Activated naive CD4-positive, alpha-beta T cell treated with anti-CD3 and anti-CD28 coated beads, Interleukin-2, amount 50 U/mL, for 24 hours (primary cell): ENCODE data around the gene ANO3.
"Not testable (repeated sequence)": the region's sequence is repeated elsewhere in the genome, so short reads cannot be mapped to it uniquely, and the experiment has no call there.

Experiments used
- H3K27ac Mint-ChIP-seq: one replicate; pipeline ENCODE4 v1.8.0; 2021; ENCODE audit warnings: mild to moderate bottlenecking, mixed read lengths
- H3K27me3 Mint-ChIP-seq: one replicate; pipeline ENCODE4 v1.8.0; 2021; ENCODE audit warnings: mixed read lengths
- H3K36me3 Mint-ChIP-seq: one replicate; pipeline ENCODE4 v1.8.0; 2021; ENCODE audit warnings: mixed read lengths
- H3K4me1 Mint-ChIP-seq: one replicate; pipeline ENCODE4 v1.8.0; 2021; ENCODE audit warnings: mixed read lengths
- H3K4me3 Mint-ChIP-seq: one replicate; pipeline ENCODE4 v1.8.0; 2021; ENCODE audit warnings: mild to moderate bottlenecking, mixed read lengths
- H3K9me3 Mint-ChIP-seq: one replicate; pipeline ENCODE4 v1.8.0; 2021; ENCODE audit warnings: mixed read lengths

The ANO3 gene

DNA sequence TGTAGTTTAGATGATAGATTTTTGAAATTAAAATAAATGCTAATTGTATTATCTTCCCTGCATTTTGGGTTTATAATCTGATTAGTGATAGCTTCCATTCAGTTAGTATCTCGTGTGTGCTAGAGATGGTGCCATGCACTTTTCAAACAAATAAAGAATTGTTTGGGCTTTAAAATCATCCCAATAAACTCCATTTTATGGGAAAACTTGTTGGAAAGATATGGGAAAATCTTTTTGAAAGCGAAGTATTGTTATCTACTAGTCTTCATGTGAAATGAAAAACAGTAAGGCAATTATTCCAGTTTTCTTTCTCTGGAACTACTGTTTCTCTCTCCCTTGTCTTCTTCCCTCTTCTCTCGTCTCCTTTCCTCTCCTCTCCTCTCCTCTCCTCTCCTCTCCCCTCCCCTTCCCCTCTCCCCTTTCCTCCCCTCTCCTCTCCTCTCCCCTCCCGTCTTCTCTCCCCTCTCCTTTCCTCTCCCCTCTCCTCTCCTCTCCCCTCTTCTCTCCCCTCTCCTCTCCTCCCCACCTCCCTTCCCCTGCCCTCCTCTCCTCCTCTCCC is 268.0 kb downstream of the ANO3 start:
- no peaks in the 10 kb centered on the region for H3K27me3 Mint-ChIP-seq
- H3K9me3 Mint-ChIP-seq, result no peaks in the 10 kb centered on the region
- H3K27ac Mint-ChIP-seq, result no peak overlapping the region
- no peak overlapping the region for H3K4me3 Mint-ChIP-seq
- H3K4me1 Mint-ChIP-seq, result no peaks in the 10 kb centered on the region
- no peaks in the 10 kb centered on the region for H3K36me3 Mint-ChIP-seq

DNA sequence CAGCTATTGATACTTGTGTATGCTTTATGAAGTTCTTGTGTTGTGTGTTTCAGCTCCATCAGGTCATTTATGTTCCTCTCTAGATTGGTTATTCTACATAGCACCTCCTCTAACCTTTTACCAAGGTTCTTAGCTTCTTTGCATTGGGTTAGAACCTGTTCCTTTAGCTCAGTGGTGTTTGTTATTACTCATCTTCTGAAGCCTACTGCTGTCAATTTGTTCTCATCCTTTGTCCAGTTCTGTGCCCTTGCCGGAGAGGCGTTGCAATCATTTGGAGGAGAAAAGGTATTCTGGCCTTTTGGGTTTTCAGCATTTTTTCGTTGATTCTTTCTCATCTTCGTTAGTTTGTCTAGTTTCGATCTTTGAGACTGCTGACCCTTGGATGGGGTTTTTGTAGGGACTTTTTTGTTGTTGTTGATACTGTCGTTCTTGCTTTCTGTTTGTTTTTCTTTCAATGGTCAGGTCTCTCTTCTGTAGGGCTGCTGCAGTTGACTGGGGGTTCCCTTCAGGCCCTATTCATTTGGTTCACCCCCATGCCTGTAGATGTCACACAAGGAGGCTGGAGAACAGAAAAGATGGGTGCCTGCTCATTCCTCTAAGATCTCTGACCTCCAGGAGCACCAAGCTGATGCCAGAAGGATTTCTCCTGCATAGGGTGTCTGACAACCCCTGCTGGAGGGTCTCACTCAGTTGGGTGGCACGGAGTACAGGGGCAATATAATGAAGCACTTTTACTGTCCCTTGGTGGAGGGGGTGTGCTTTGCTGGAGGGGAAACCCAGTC is 276.0 kb downstream of the ANO3 start:
- Mint-ChIP-seq H3K36me3 (no peaks in the 10 kb centered on the region), H3K27me3 (no peaks in the 10 kb centered on the region), H3K4me1 (no peaks in the 10 kb centered on the region), H3K27ac (no peak overlapping the region), H3K9me3 (peaks cover 16% of the 10 kb centered on the region), H3K4me3 (no peak overlapping the region)

DNA sequence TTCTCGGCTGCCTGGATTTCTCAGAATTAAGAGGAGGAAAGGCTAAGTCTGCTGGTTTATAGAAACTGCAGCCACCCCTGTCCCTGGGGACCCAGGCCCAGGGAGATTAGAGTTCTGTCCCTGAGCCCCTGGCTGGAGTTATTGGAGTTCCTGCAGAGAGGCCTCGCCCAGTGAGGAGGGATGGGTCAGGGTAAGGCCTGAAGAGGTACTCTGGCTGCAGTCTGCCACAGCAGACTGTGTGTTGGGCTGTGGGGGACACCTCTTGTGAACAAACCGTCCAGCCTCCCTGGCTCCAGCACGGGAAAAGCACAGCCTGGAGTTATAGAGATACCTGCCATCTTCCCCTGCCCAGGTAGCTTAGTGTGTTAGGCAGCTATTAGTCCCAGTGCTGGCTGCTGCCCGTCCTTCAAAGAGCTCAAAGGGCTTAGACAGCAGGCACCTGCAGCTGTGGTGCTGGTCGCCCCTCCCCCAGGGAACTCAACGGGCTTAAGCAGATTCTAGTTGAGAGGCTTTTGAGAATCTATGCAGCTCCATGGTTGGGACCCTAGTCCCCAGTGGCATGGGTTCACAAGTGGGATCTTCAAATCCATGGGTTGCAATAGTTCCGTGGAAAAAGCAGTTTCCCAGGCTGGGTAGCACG is 276.7 kb downstream of the ANO3 start:
- Mint-ChIP-seq H3K27ac (no peak overlapping the region), H3K4me1 (no peaks in the 10 kb centered on the region), H3K27me3 (no peaks in the 10 kb centered on the region), H3K9me3 (peaks cover 23% of the 10 kb centered on the region), H3K4me3 (no peak overlapping the region), H3K36me3 (no peaks in the 10 kb centered on the region)

DNA sequence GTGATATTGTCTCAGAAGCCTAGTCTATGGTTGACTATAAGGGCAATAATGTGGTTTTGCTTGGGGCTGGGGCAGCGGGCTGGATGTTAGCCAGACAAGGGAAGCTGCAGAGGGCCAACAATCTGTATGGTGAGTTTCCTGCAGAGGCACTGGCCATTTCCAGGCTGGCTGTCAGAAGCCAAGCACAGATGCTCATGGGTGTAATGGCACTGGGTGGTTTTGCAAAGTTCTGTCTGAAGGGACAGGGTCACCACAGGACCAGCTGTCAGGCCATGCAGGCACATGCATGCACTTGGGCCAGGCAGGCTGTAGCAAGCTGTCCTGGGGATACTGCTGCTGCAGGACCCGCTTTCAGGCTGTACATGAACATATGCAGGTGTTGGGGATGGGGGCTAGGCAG is 281.8 kb downstream of the ANO3 start:
- Mint-ChIP-seq H3K4me3 (no peak overlapping the region), H3K27me3 (no peaks in the 10 kb centered on the region), H3K4me1 (no peaks in the 10 kb centered on the region), H3K36me3 (no peaks in the 10 kb centered on the region), H3K9me3 (peaks cover 23% of the 10 kb centered on the region), H3K27ac (no peak overlapping the region)

DNA sequence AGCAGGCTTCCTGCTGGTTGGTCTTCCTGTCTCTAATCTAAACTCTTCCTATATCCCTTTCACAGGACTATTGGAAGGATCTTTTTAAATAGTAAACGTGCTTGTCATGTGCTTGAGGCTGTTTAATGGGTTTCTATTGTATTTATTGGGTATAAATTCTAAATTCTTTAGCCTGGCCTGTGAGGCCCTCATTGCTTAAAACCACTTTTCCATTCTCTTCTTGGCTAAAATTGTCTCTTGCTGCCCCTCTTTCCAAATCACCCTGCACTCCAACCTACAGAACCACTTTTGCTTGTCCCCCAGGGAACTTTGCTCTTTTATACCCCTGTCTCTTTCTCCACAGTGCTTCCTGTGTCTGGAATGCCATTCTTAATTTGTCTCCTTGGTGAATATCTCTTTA is 286.5 kb downstream of the ANO3 start:
- Mint-ChIP-seq H3K27ac (no peak overlapping the region), H3K27me3 (no peaks in the 10 kb centered on the region), H3K36me3 (no peaks in the 10 kb centered on the region), H3K4me1 (no peaks in the 10 kb centered on the region), H3K9me3 (peaks cover 2% of the 10 kb centered on the region), H3K4me3 (no peak overlapping the region)

GRCh38 chr11:26620282-26621045 is 288.5 kb downstream of the ANO3 start:
- Mint-ChIP-seq H3K4me1 (no peaks in the 10 kb centered on the region), H3K9me3 (no peaks in the 10 kb centered on the region), H3K36me3 (no peaks in the 10 kb centered on the region), H3K27ac (no peak overlapping the region), H3K4me3 (no peak overlapping the region), H3K27me3 (no peaks in the 10 kb centered on the region)

DNA sequence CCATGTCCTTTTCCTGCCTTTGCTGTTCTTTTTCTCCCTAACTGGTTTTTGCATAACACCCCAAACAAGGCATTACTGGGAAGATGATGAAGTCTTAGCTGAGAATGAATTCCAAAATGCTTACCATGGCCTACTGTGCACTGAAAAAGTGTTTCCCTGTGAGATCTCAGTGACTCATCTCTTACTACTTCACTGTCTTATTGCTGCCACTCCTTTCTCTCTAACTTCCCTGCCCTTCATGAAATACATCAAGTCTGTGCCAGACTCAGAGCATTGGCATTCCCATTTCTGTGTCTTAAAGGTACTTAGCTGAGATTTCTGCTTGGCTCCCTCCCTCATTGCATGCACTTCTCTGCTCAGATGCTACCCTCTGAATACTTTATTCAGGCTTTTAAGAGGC is 289.2 kb downstream of the ANO3 start:
- no peaks in the 10 kb centered on the region for H3K36me3 Mint-ChIP-seq
- H3K9me3 Mint-ChIP-seq, result no peaks in the 10 kb centered on the region
- H3K4me3 Mint-ChIP-seq, result no peak overlapping the region
- H3K27me3 Mint-ChIP-seq, result no peaks in the 10 kb centered on the region
- no peak overlapping the region for H3K27ac Mint-ChIP-seq
- H3K4me1 Mint-ChIP-seq, result no peaks in the 10 kb centered on the region

DNA sequence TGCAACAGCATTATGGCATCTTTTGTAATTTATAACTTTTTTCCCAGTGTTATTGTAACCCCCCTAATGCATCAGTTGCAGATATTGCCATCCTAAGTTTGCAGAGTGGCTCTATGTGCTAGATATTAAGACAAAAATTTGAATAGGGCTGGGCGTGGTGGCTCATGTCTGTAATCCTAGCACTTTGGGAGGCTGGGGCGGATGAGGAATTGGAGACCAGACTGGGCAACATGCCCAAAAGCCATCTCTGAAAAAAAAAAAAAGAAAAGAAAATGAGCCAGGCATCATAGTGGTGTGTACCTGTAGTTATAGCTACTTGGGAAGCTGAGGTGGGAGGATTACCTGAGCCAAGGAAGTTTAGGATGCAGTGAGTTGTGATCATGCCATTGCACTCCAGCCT is 290.3 kb downstream of the ANO3 start:
- no peak overlapping the region for H3K4me3 Mint-ChIP-seq
- H3K27ac Mint-ChIP-seq, result no peak overlapping the region
- no peaks in the 10 kb centered on the region for H3K27me3 Mint-ChIP-seq
- no peaks in the 10 kb centered on the region for H3K9me3 Mint-ChIP-seq
- no peaks in the 10 kb centered on the region for H3K4me1 Mint-ChIP-seq
- H3K36me3 Mint-ChIP-seq, result no peaks in the 10 kb centered on the region

- no peak overlapping the region for H3K27ac Mint-ChIP-seq
- H3K27me3 Mint-ChIP-seq, result no peaks in the 10 kb centered on the region
- no peak overlapping the region for H3K4me3 Mint-ChIP-seq
- no peaks in the 10 kb centered on the region for H3K36me3 Mint-ChIP-seq
- no peaks in the 10 kb centered on the region for H3K9me3 Mint-ChIP-seq
- H3K4me1 Mint-ChIP-seq, result no peaks in the 10 kb centered on the region
These were observed 291.2 kb downstream of the ANO3 start for GRCh38 chr11:26623076-26623659.

GRCh38 chr11:26626346-26626745 is 294.4 kb downstream of the ANO3 start:
- Mint-ChIP-seq H3K4me1 (no peaks in the 10 kb centered on the region), H3K9me3 (peaks cover 1% of the 10 kb centered on the region), H3K27ac (no peak overlapping the region), H3K4me3 (no peak overlapping the region), H3K36me3 (no peaks in the 10 kb centered on the region), H3K27me3 (no peaks in the 10 kb centered on the region)

GRCh38 chr11:26632691-26633159 is 300.8 kb downstream of the ANO3 start:
- no peaks in the 10 kb centered on the region for H3K4me1 Mint-ChIP-seq
- no peaks in the 10 kb centered on the region for H3K27me3 Mint-ChIP-seq
- H3K4me3 Mint-ChIP-seq, result no peak overlapping the region

GRCh38 chr11:26643314-26643713 is 311.4 kb downstream of the ANO3 start:
- not testable (repeated sequence) for H3K4me3 Mint-ChIP-seq, H3K27me3 Mint-ChIP-seq, H3K27ac Mint-ChIP-seq, H3K4me1 Mint-ChIP-seq, H3K36me3 Mint-ChIP-seq
- H3K9me3 Mint-ChIP-seq, result peaks cover 13% of the 10 kb centered on the region

More at GRCh38 chr11:26632691-26633159, 300.8 kb downstream of the ANO3 start:
- Mint-ChIP-seq H3K27ac (no peak overlapping the region), H3K9me3 (peaks cover 4% of the 10 kb centered on the region), H3K36me3 (no peaks in the 10 kb centered on the region)

DNA sequence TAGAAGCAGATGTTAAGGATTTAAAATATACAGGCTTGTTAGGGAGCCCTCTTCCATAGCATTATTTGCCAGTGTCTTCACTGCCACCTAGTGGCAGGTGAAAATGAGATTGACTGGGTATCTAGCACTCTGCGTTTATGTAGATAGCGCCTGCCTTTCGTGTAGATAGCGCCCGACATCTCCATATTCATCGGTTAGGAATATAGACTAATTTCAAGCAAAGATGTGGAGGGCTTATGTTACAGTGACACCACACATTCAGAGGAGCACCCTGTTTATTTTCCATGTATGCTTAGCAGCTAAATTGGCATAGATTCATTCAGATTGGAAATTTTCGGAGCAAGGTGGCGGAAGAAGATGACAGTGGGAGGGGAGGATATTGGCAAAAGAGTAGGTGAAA is 318.0 kb downstream of the ANO3 start:
- Mint-ChIP-seq H3K4me3 (no peak overlapping the region), H3K36me3 (no peaks in the 10 kb centered on the region), H3K9me3 (no peaks in the 10 kb centered on the region), H3K4me1 (no peaks in the 10 kb centered on the region), H3K27me3 (no peaks in the 10 kb centered on the region), H3K27ac (no peak overlapping the region)

DNA sequence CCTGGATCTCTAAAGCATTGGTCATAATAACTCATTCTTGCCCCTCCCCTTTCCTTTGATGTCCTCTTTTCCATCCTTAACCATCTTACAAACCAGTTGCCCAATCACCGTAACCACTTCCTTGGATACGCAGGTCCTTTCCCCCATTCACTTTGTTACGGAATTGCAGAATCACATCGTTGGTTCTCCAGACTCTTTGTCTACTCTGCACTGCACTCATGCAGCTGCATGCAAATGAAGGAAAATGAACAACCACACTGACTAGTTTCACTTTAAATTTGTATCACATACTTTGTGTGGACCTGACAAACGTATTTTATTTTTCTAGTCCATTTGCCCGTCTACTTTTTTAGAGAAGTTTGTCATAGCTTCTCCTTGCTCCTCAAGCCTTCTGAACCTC is 320.0 kb downstream of the ANO3 start:
- H3K4me3 Mint-ChIP-seq, result no peak overlapping the region
- no peaks in the 10 kb centered on the region for H3K27me3 Mint-ChIP-seq
- no peaks in the 10 kb centered on the region for H3K36me3 Mint-ChIP-seq
- no peaks in the 10 kb centered on the region for H3K9me3 Mint-ChIP-seq
- H3K27ac Mint-ChIP-seq, result no peak overlapping the region
- H3K4me1 Mint-ChIP-seq, result no peaks in the 10 kb centered on the region

GRCh38 chr11:26655287-26655686 is 323.4 kb downstream of the ANO3 start:
- Mint-ChIP-seq H3K4me3 (no peak overlapping the region), H3K36me3 (no peaks in the 10 kb centered on the region), H3K9me3 (no peaks in the 10 kb centered on the region), H3K27me3 (no peaks in the 10 kb centered on the region), H3K4me1 (no peaks in the 10 kb centered on the region), H3K27ac (no peak overlapping the region)
